Fibroblast of lung (primary cell): Measurements from ENCODE around the gene PTPRN. TPM values are rescaled to one million over a fixed set of nuclear protein-coding genes. Genes with fewer than 3 reads are reported as not detected.
"Not testable (repeated sequence)": the region's sequence is repeated elsewhere in the genome, so short reads cannot be mapped to it uniquely, and the experiment has no call there.

Experiments used
- DNase-seq, 2 donors: peaks; one replicate each; pipeline versions ENCODE4 v3.0.0 to v3.0.0-alpha.2; 2010; ENCODE audit warnings: low read depth in 2 of 2
- H2AFZ ChIP-seq: 2 replicates; pipeline ENCODE4 v1.5.1; 2012; ENCODE audit warnings: low read length, control low read depth, inconsistent platforms
- H3K27ac ChIP-seq: 2 replicates; pipeline ENCODE4 v1.5.1; 2011; ENCODE audit warnings: low read length, control low read depth; ENCODE audit not compliant: insufficient read depth
- H3K27me3 ChIP-seq: 2 replicates; pipeline ENCODE4 v1.5.1; 2011; ENCODE audit warnings: mild to moderate bottlenecking, low read length; ENCODE audit not compliant: control insufficient read depth, insufficient read depth
- H3K36me3 ChIP-seq: 2 replicates; pipeline ENCODE4 v1.5.1; 2011; ENCODE audit warnings: low read length; ENCODE audit not compliant: control insufficient read depth, insufficient read depth
- H3K4me1 ChIP-seq: 2 replicates; pipeline ENCODE4 v1.5.1; 2011; ENCODE audit warnings: low read length; ENCODE audit not compliant: control insufficient read depth, insufficient read depth; ENCODE audit errors: extremely low read depth
- H3K4me2 ChIP-seq: 2 replicates; pipeline ENCODE4 v1.5.1; 2011; ENCODE audit warnings: low read length, control low read depth; ENCODE audit not compliant: insufficient read depth; ENCODE audit errors: extremely low read depth
- H3K4me3 ChIP-seq, 4 experiments: fragments of 200-600 bp in 1 of 4; sonication (generic) in 1 of 4; replicated peaks in 1 of 4; 2 replicates each; pipeline ENCODE4 v1.5.1; 2011 to 2016; ENCODE audit warnings: low read length in 4 of 4, low read depth in 3 of 4, mild to moderate bottlenecking in 3 of 4, control low read depth in 2 of 4, inconsistent platforms in 1 of 4, mixed read lengths in 1 of 4; ENCODE audit not compliant: insufficient read depth in 1 of 4; ENCODE audit errors: control extremely low read depth in 1 of 4
- H3K79me2 ChIP-seq: 2 replicates; pipeline ENCODE4 v1.5.1; 2012; ENCODE audit warnings: mild to moderate bottlenecking, low read length, inconsistent platforms; ENCODE audit not compliant: control insufficient read depth, insufficient read depth
- H3K9ac ChIP-seq: 2 replicates; pipeline ENCODE4 v1.5.1; 2011; ENCODE audit warnings: mild to moderate bottlenecking, low read length, control low read depth; ENCODE audit not compliant: insufficient read depth
- H3K9me3 ChIP-seq: 2 replicates; pipeline ENCODE4 v1.5.1; 2012; ENCODE audit warnings: low read depth, low read length; ENCODE audit not compliant: control insufficient read depth, insufficient read depth
- H4K20me1 ChIP-seq: 2 replicates; pipeline ENCODE4 v1.5.1; 2011; ENCODE audit warnings: low read length; ENCODE audit not compliant: control insufficient read depth, insufficient read depth; ENCODE audit errors: extremely low read depth
- EZH2 ChIP-seq: IDR thresholded peaks from 2 replicates; pipeline ENCODE4 v1.5.1; 2012; ENCODE audit warnings: low read length, control low read depth, mild to moderate bottlenecking; ENCODE audit errors: missing control alignments
- polyA plus RNA-seq, 2 donors: library from polyadenylated mRNA; depleted of rRNA in 1 of 2; stranded (reverse) in 1 of 2; unstranded in 1 of 2; fragments of >200 nt; gene quantifications; 2 replicates each; pipeline ENCODE4 v1.2.1, GENCODE V29; 2011 to 2012; ENCODE audit warnings: missing spikeins in 1 of 2
- total RNA-seq: library from RNA; depleted of rRNA; stranded (reverse); fragments of >200 nt; gene quantifications from 2 replicates; pipeline ENCODE4 v1.2.1, GENCODE V29; 2014
- TF ChIP-seq, protein P1 (sequence below), 2 donors: IDR thresholded peaks in 1 of 2; conservative IDR thresholded peaks in 1 of 2; 1 replicate in 1 of 2; 2 replicates in 1 of 2; pipeline ENCODE4 v1.5.1; 2011 to 2012; ENCODE audit warnings: low read length in 2 of 2, control low read depth in 1 of 2, inconsistent platforms in 1 of 2, low read depth in 1 of 2, mild to moderate bottlenecking in 1 of 2

The PTPRN gene
- total and polyA plus RNA-seq, 2 donors (not counting 1 experiment from before 2014, with no cell fraction given) = 0.28 to 3.5 TPM

DNA sequence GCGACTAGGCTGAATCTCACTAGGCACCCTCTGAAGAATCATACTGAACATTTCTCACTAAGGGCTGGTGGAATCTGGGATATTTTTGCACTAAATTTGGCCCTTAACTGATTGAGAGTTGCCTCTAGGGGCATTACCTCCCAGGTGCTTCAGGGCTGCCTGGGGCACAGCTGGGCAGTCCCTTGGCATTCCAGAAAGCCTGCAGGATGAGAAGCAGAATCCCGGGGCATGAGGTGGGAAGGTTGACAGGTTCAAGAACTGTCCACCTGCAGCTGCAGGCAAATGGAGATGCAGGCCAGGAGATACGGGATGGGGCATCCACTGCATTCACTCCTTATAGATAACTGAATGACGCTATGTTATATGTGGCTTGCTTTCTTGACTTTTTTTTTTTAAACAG, 15.9 kb upstream of the PTPRN start:
- Histone ChIP-seq H3K79me2 (no peaks in the 10 kb centered on the region), H3K36me3 (no peaks in the 10 kb centered on the region), H3K27ac (no peak overlapping the region), H3K4me3 (no peak overlapping the region), H3K4me2 (no peak overlapping the region), H3K4me1 (no peaks in the 10 kb centered on the region), H3K9me3 (no peaks in the 10 kb centered on the region), H3K9ac (no peak overlapping the region), H4K20me1 (no peaks in the 10 kb centered on the region), H3K27me3 (peaks cover 5% of the 10 kb centered on the region), H2AFZ (no peak overlapping the region)
- DNase-seq = no peak
- TF ChIP-seq, protein P1, sequence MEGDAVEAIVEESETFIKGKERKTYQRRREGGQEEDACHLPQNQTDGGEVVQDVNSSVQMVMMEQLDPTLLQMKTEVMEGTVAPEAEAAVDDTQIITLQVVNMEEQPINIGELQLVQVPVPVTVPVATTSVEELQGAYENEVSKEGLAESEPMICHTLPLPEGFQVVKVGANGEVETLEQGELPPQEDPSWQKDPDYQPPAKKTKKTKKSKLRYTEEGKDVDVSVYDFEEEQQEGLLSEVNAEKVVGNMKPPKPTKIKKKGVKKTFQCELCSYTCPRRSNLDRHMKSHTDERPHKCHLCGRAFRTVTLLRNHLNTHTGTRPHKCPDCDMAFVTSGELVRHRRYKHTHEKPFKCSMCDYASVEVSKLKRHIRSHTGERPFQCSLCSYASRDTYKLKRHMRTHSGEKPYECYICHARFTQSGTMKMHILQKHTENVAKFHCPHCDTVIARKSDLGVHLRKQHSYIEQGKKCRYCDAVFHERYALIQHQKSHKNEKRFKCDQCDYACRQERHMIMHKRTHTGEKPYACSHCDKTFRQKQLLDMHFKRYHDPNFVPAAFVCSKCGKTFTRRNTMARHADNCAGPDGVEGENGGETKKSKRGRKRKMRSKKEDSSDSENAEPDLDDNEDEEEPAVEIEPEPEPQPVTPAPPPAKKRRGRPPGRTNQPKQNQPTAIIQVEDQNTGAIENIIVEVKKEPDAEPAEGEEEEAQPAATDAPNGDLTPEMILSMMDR (conservative IDR thresholded peaks at IDR 0.05 in 1 of 2, IDR thresholded peaks at IDR 0.05 in 1 of 2; ENCODE audit: low read depth in 1 of 2, low read length in 2 of 2) = no peak
- TF ChIP-seq EZH2 = no peak

DNA sequence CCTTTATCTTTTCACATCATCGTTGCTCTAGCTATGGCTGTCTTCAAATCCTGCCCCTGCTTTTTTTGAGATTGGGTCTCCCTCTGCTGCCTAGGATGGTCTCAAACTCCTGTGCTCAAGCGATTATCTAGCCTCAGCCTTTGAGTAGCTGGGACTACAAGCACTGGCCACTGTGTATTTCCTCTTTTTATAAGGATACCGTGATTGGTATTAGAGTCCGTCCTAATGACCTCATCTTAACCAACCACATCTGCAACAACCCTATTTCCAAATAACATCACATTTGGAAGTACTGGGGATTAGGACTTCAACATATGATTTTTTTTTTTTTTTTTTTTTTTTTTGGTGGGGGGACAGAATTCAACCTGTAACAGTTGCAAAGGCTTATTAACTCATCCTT, 14.2 kb upstream of the PTPRN start:
- Histone ChIP-seq H3K4me1 (no peaks in the 10 kb centered on the region), H3K9me3 (no peaks in the 10 kb centered on the region), H3K4me2 (no peak overlapping the region), H3K9ac (no peak overlapping the region), H3K27me3 (peaks cover 3% of the 10 kb centered on the region), H3K36me3 (no peaks in the 10 kb centered on the region), H3K4me3 (no peak overlapping the region), H3K79me2 (no peaks in the 10 kb centered on the region), H4K20me1 (no peaks in the 10 kb centered on the region), H2AFZ (no peak overlapping the region), H3K27ac (no peak overlapping the region)
- no peak for DNase-seq
- TF ChIP-seq, protein P1 (conservative IDR thresholded peaks at IDR 0.05 in 1 of 2, IDR thresholded peaks at IDR 0.05 in 1 of 2; ENCODE audit: low read depth in 1 of 2, low read length in 2 of 2) = no peak

DNA sequence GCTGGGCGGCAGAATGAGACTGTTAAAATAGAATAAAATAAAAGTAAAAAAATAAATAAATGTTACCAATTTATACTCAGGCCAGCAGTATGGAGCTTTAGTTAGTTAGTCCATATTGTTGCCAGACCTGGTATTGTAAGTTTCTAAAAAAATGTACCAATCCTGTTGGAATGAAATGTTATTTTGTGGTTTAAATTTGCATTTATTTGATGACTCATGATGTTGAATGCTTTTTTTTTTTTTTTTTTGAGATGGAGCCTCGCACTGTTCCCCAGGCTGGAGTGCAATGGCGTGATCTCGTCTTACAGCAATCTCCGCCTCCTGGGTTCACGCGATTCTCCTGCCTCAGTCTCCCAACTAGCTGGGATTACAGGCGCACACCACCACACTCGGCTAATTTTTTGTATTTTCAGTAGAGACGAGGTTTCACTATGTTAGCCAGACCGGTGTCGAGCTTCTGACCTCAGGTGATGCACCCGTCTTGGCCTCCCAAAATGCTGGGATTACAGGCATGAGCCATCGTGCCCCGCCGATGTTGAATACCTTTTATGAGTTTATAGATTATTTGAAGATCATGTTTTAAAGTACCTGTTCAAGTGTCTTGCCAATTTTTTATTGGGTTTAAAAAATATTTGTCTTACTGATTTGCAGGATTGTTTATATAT, 5.7 kb upstream of the PTPRN start:
- Histone ChIP-seq H2AFZ (no peak overlapping the region), H3K4me2 (no peak overlapping the region), H3K4me3 (no peak overlapping the region), H3K27ac (no peak overlapping the region), H3K9ac (no peak overlapping the region), H3K9me3 (no peaks in the 10 kb centered on the region), H3K79me2 (no peaks in the 10 kb centered on the region), H3K4me1 (no peaks in the 10 kb centered on the region), H3K27me3 (peaks cover 4% of the 10 kb centered on the region), H3K36me3 (no peaks in the 10 kb centered on the region), H4K20me1 (no peaks in the 10 kb centered on the region)
- TF ChIP-seq, protein P1 (conservative IDR thresholded peaks at IDR 0.05 in 1 of 2, IDR thresholded peaks at IDR 0.05 in 1 of 2; ENCODE audit: low read depth in 1 of 2, low read length in 2 of 2) = no peak
- no peak for TF ChIP-seq EZH2
- DNase-seq = peak; percentile 29 to 54

DNA sequence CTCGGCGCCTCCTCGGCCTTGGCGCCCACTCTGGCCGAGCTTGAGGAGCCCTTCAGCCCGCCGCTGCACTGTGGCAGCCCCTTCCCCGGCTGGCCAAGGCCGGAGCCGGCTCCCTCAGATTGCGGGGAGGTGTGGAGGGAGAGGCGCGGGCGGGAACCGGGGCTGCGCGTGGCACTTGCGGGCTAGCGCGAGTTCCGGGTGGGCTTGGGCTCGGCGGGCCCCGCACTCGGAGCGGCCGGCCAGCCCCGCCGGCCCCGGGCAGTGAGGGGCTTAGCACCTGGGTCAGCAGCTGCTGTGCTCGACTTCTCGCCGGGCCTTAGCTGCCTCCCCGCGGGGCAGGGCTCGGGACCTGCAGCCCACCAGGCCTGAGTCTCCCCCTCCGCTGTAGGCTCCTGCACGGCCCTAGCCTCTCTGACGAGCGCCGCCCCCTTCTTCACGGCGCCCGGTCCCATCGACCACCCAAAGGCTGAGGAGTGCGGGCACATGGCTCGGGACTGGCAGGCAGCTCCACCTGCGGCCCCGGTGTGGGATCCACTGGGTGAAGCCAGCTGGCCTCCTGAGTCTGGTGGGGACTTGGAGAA, 3.6 kb upstream of the PTPRN start:
- not testable (repeated sequence) for H3K36me3 ChIP-seq, H4K20me1 ChIP-seq, H3K9ac ChIP-seq, H2AFZ ChIP-seq, H3K9me3 ChIP-seq, H3K4me3 ChIP-seq, H3K4me2 ChIP-seq, H3K27ac ChIP-seq, H3K79me2 ChIP-seq, DNase-seq, H3K4me1 ChIP-seq
- peaks cover 13% of the 10 kb centered on the region for H3K27me3 ChIP-seq
